Suprapubic skin (tissue), 4 donors: Measurements from ENCODE around the gene GLA.

ENCODE experiments used
- CTCF ChIP-seq, 2 donors: fragments of 200-600 bp in 1 of 2; fragments of 450-650 bp in 1 of 2; sonication (generic) in 1 of 2; IDR thresholded peaks; one replicate each; pipeline ENCODE4 v1.5.1; 2016 to 2019; ENCODE audit warnings: antibody characterized with exemption in 2 of 2, mild to moderate bottlenecking in 1 of 2, moderate library complexity in 1 of 2
- POLR2A ChIP-seq, 2 donors: fragments of 450-650 bp; IDR thresholded peaks; one replicate each; pipeline ENCODE4 v1.6.1; 2017; ENCODE audit warnings: antibody characterized with exemption in 2 of 2, mild to moderate bottlenecking in 2 of 2, moderate library complexity in 2 of 2
- POLR2AphosphoS5 ChIP-seq, 3 donors: sonication (generic); formaldehyde crosslinking; IDR thresholded peaks; one replicate each; pipeline ENCODE4 v1.6.1; 2017; ENCODE audit warnings: antibody characterized with exemption in 3 of 3

DNA sequence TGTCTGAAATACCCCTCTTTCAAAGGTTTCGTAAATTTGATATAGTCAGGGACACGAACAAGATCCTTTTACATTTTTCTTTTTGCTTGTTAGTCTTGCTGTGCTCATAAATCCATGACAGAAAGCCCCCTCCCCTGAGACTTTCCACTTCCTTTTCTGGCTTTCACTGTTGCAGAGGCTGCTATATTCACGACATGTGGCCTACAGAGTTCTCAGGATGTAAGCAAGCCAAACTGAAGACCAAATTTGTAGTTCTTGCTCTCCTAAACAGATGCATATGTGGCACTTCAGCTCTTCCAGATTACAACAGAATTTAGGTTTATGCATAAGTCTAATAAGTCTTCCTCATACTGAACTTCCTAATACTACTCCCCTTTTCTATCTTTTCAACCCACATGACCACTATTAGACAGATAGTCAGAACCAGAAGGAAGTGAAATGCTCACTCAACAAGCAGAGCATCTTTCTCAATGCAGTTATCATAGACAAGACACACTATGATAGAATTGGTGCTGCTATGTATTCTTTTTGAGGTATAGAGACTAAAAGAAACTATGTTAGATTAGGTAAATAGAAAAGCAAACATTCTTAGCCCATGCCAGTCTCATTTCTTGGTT is 36.7 kb downstream of the GLA start:
- no peak for TF ChIP-seq CTCF (IDR thresholded peaks at IDR 0.05)
- TF ChIP-seq POLR2A (IDR thresholded peaks at IDR 0.05), result no peak
- TF ChIP-seq POLR2AphosphoS5 (IDR thresholded peaks at IDR 0.05), result no peak
